A204.1 (cell line): Measurements from ENCODE around the gene S100A12.

Experiments
- FAIRE-seq: peaks from 2 replicates; lab custom pipeline; 2012; peaks lifted over from hg19 to GRCh38; lab: Jason Lieb, UNC

Gene S100A12

GRCh38 chr1:153368495-153368894 is 6.9 kb downstream of the S100A12 start:
- no peak for FAIRE-seq

GRCh38 chr1:153367090-153367489 is 8.3 kb downstream of the S100A12 start:
- no peak for FAIRE-seq

- no peak for FAIRE-seq
These were observed 9.2 kb downstream of the S100A12 start for GRCh38 chr1:153366261-153366660.

GRCh38 chr1:153365696-153366095 is 9.7 kb downstream of the S100A12 start:
- FAIRE-seq, result no peak

GRCh38 chr1:153364766-153365666 is 10.4 kb downstream of the S100A12 start:
- FAIRE-seq, result no peak

- no peak for FAIRE-seq
These were observed 11.3 kb downstream of the S100A12 start for GRCh38 chr1:153364156-153364555.

- FAIRE-seq, result no peak
These were observed 11.8 kb downstream of the S100A12 start for GRCh38 chr1:153363641-153364040.

- no peak for FAIRE-seq
These were observed 13.1 kb downstream of the S100A12 start for GRCh38 chr1:153362187-153362775.

- FAIRE-seq, result no peak
These were observed 13.8 kb downstream of the S100A12 start for GRCh38 chr1:153361480-153362109.

GRCh38 chr1:153360592-153361479 is 14.6 kb downstream of the S100A12 start:
- no peak for FAIRE-seq

- no peak for FAIRE-seq
These were observed 15.2 kb downstream of the S100A12 start for GRCh38 chr1:153360190-153360589.

- no peak for FAIRE-seq
These were observed 16.2 kb downstream of the S100A12 start for GRCh38 chr1:153359241-153359640.

- FAIRE-seq, result no peak
These were observed 16.8 kb downstream of the S100A12 start for GRCh38 chr1:153358691-153358975.

- no peak for FAIRE-seq
These were observed 17.3 kb downstream of the S100A12 start, which contains the start of gene S100A9 for GRCh38 chr1:153357853-153358690. S100A9 (plus strand) TSS chr1:153357854; CDS start chr1:153358284, 430 bp downstream.

- no peak for FAIRE-seq
These were observed 18.2 kb downstream of the S100A12 start for GRCh38 chr1:153357076-153357852.

GRCh38 chr1:153356392-153357075 is 18.9 kb downstream of the S100A12 start:
- no peak for FAIRE-seq

- FAIRE-seq, result no peak
These were observed 19.9 kb downstream of the S100A12 start for GRCh38 chr1:153355445-153356071.

GRCh38 chr1:153354515-153355193 is 20.8 kb downstream of the S100A12 start:
- no peak for FAIRE-seq
